Dermis microvascular lymphatic vessel endothelial cell (primary cell): ENCODE measurements around the gene HIVEP2. TPM values are rescaled to one million over a fixed set of nuclear protein-coding genes. Genes with fewer than 3 reads are reported as not detected.
A peak's percentile ranks its signal among the peaks of the same experiment; 100 is the strongest.

Experiments used
- DNase-seq, 2 donors: peaks; one replicate each; pipeline versions ENCODE4 v3.0.0 to v3.0.0-alpha.2; 2010; ENCODE audit warnings: low read depth in 2 of 2
- total RNA-seq: library from RNA; depleted of rRNA; stranded (reverse); fragments of >200 nt; gene quantifications from 2 replicates; pipeline ENCODE4 v1.2.1, GENCODE V29; 2014

The HIVEP2 gene
- total RNA-seq, 1 donor from 2014 or later, result 5.5 TPM

DNA sequence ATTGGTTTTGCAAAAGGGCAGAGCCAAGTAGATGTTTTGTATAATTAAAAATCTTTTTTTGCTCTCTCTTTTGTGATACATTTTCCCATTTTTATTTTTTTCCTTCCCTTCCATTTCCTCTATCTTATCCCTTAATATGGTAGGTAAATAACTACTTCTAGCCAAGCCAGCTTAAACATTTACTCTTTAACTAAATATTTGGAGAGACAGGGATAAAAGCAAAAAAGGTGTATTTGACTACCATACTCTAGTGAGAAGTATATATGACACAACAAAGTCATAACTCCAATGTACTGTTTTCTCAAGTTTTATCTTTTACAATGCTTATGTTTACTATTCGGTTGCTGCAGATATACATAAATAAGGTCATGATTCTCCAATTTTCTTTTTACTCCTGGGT, 154.7 kb downstream of the HIVEP2 start:
- DNase-seq, result no peak

DNA sequence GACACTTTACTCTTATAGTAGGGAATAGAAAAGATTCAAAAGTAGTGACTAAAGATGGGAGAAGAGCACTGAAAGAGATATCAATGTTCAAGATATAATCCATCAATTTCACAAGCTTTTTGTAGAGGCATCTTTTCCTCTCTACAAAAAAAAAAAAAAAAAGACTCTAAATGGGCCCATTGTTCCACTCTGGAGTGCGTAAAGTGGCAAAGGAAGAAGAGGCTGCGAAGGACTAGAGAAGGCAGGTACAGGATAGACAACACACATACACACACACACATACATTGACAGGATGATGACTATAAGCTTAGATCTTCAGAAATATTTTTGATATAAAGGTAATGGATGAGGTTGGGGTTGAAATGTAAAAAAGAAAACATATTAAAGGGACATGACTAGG, 157.6 kb downstream of the HIVEP2 start:
- DNase-seq, result no peak

DNA sequence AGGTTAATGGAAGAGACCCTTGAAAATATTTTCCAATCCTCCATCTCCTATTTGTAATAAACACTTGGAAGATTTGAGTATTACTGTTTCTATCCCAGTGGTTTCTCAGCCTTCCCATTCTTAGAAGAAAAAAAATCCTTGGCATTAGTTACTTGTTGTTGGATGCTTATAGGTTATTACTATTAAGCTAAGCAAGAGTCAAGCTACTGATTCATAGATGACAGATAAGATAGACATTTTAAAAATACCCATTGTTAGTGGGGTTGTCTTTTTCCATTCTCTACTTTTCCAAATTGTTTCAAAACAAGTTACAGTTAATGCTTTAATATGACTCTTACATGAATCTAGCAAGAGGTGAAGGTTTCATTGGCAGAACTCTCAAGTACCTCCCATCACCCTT, 158.5 kb downstream of the HIVEP2 start:
- DNase-seq, result peak in 1 of 2 donors; percentile 12

DNA sequence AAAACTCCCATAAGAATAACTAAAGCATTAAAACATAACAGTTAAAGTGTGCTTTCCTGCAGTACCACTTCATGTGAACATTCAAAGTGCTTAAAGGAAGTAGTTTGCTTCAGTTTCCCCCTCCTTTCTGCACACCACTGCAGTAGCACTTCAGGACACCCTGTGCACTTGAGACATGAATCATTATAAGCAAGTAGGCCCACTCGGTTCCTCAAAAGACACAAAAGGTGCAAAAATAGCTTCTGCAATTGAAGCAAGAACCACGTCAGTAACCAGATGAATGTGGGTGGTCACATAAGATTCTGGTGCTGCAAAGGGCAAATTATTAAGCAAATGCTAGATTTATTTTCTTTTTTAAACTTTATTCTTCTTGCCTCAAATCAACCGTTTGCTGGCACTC, 160.6 kb downstream of the HIVEP2 start:
- no peak for DNase-seq

DNA sequence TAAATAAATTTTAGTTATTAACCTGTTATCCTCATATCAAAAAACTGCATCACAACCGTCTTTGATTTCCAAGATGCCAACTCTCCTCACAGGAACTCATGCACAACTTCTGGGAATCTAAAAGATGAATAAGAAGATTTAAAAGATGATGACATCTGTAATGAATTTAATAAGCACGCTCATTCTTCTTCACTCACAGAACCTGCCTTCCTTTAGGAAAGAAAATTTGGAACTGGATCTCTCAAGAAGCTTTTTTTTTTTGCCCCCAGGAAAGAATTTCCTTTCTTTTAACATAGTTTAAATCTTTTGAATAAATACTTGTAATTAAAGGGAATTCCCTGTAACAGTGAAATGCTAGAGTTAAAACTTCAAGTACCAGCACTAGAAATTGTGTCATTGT, 161.5 kb downstream of the HIVEP2 start:
- no peak for DNase-seq

DNA sequence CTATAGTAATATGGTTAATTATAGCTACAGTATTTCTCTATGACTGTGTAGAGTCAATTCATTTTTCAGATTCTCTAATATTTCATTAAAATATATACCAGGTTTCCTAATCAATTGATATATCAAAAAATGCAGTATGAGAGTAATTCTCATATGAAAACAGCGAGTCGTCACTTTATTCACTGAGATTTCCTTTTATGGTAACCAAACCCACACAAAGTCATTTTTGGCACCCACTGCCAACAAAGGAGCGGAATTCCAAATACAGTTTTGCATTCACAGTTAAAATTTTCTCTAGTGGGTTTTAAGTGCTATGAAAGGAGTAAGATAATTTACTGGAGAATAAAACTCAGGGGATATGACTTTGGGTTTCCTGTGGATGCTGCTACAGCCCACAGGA, 163.8 kb downstream of the HIVEP2 start:
- no peak for DNase-seq

DNA sequence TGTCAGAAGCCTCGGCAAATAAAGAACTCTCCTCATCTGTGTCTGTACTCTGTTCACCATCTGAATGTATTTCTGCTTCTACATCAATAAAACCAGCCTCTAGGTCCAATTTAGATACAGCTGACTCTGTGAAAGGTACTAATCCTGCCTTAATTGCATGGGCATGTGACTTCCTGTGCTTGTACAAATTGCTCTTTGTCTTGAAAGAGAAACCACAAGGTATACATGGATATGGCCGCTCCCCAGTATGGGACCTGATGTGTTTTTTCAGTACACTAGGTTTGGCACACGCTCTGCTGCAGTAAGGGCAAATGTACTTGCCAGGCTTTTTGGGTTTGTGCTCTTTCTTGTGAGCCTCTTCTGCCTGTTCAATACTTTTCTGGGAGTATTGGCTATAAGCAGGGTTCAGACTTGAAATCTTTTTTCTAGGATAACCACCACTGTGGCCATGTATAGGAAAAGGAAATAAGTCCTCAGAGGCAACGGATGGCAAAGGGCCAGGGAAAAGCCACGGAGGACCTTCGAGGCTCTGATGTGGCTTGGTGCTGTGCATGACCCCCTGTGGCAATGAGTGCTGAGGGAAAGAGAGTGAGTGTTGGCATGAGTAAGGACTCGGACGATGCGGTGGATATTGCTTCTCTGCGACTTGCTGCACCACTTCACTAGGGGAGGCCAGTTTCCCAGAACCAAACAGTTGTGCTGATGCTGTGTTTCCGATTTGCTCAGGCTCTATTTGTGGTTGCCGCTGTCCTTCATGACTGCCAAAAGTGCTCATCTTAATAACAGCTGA, 170.9 kb downstream of the HIVEP2 start:
- DNase-seq, result no peak

DNA sequence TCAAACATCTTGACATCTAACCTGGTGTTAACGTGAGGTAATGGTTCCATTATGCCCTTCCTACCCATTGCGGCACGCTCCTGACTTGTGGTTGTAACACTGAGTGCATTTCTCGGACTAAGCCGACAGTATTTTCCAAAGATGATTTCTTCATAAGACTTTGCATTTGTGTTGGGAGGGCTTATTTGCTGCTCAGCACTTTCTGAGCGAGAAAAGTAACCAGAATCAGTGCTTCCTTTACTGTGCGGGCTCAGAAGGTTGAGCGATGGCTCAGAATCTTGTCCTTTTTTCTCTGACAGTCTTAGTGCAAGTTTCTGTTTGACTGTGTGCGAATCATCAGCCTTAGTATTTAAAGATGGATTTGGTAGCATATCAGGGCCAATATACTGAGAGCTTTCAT, 171.7 kb downstream of the HIVEP2 start:
- no peak for DNase-seq

DNA sequence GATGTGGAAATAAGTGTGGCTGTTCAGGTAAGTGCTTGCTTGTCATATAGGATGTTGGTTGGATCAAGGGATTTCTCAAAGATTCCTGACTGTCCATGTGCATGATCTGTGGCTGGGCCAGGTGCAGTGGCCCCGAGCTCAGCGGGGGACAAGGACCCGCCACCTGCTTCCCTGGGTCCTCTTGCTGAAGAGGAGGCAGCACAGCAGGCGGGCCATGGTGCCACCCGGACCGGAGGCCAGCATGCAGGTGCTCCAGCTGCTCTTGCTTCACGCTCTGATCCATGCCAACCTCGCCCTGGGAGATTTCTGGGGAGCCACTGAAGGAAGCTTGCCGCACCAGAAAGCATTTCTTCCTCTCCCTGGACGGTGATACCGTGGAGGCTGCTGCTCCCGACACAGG, 173.8 kb downstream of the HIVEP2 start:
- no peak for DNase-seq

DNA sequence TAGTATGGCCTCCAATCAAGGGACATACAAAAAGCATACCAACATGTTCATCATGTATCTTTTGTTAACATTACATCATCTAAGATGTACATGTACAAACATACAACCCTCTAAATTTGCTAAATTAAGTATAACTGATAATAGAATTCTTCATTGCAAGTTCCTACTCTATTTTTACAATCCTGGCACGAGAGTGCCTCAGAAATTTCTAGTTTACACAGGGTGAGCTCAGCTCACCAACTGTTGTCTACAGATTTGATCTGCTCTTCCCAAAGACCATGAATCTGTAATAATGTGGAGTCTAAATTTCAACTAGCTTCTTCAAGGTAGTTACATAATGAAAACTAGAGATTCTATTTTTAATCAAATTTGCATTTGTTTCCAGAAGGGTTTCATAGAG, 179.7 kb downstream of the HIVEP2 start:
- DNase-seq, result no peak

DNA sequence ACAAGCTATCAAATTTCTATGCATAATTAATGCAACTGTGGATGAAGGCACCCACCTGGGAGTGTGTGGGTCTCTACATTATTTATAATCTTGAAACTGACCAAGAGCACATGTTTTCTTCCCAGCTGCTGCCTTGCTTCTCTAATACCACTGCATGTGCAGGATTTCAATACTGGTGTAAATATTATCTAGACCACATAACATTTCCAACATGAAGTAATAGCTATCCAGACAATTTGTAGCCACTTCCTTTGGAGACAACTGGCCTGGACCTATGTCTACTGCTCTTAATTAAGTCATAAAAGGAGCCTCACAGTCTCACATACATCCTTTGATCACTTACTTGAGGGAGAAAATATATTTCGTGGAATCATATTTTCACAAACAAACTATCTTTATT, 180.7 kb downstream of the HIVEP2 start:
- no peak for DNase-seq

DNA sequence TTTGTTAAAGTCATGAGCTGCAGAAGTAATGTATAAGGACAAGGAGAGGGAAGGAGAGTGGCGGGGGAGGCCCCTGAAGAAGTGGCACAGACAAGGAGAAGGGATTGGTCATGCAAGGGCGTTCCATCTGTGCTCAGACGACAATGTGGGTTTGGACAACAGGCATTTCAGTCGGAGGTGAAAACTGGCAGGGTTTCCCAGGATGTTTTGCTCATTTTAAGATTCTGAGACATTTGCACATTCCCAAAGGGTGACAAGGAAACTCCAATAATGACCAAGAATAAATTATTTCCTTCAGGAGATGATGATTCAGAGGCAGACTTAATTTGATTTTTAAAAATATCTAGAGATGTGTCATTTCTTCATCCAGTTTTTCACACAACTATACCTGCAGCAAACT, 181.8 kb downstream of the HIVEP2 start:
- peak in 1 of 2 donors; percentile 31 for DNase-seq

DNA sequence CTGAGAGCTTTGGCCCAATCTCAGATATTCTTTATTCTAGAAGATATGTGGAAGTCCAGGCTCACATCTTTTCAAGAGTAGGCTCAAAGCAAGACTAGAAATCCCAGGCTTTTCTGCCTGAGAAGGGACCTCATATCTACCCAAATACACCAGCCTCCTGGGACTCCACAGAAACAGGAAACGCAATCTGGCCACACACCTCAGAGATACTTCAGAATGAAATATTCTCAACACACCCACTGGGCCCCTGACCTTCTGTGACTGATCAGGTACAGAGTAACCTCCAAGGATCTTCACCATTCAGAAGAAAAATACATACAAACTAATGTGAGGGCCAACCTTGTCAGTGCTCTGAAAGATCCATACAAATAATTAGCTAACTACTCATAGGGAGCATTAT, 183.2 kb downstream of the HIVEP2 start:
- no peak for DNase-seq

DNA sequence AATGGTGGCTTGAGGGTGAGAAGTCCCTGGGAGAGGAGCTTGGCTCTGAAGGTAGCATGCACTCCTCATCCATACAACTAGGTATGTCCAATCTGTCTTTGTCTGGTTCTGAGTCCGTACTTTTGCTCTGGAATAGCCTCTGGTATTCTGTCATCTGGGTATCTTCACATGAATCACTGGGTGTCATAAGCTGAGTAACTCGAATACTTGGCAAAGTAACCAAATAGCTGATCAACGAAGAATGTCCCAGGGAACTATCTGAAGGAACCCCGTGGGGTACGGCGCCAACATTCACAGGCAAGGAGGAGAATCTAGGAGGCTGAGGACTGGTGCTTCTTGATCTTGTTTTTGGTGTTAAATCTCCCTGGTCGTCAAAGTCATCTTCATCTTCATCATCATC, 184.8 kb downstream of the HIVEP2 start:
- no peak for DNase-seq

DNA sequence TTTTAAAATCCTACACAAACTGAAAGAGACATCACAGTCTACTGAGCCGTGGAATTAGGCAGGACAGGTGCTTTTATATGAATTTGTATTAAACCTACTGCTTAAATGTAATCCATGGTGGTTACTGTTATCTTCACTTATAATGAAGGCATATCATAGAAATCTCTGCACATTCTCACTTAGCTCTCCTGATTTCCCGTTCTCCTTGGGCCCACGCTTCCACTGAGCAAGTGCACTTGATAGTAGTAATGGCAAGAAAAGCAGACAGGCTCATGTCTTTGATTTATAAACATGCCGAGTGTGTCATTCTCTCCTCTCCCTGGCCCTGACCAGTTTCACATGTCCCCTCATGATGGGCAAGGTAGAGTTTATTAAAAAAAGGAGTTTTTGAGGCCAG, 186.3 kb downstream of the HIVEP2 start:
- DNase-seq, result no peak

DNA sequence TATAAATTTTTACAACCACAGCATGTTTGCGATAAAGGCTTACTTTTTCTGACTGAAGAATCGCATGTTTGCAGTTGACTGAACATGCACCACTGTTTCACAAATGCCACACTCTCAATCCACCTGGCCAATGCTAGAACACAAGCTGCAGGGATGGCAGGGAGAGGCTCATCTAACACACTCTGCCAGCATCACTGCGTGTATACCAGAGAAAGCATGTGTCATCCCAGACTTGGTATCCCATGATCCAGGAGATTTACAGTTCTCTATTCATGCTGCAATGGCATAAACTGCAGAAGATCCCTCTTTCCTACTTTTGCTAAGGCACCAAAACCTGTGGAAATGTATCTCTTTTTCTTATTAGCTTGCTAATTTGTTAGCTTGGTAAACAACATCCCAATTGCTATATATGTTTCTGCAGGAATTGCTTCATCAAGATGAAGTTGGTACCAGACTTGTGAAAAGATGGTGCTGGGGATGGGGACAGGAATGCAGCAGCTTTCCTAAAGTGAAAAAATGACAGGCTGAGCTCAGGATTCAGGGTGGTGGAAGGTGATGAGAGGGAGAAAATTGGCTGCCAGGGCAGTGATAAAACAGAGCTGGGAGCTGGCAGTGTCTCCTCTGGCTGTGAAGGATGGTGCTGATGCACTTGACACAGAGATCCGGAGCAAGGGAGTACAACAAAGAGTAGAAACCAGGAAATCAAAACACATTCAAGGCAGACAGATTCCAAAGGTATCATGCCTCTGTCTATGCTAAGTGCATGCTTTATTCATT, 186.9 kb downstream of the HIVEP2 start:
- DNase-seq, result no peak

DNA sequence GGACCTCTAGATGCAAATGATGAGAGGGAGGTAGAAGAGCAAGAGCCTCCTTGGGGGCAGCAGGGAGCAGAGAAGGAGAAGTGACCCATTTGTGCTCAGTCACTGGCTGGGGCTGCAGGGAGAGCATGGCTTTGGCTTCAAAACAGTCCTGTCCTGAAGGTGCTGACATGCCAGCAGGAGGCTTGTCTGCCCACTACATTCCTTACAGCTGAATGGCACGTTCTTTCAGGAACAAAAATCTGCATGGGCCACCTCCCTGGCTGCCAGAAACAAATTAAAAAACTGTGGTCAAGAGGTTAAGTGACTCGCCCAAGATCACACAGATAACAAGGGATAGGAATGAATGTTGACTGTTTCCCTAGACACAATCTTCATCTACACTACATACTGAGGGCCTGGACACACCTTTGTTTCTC, 188.8 kb downstream of the HIVEP2 start:
- DNase-seq, result no peak

DNA sequence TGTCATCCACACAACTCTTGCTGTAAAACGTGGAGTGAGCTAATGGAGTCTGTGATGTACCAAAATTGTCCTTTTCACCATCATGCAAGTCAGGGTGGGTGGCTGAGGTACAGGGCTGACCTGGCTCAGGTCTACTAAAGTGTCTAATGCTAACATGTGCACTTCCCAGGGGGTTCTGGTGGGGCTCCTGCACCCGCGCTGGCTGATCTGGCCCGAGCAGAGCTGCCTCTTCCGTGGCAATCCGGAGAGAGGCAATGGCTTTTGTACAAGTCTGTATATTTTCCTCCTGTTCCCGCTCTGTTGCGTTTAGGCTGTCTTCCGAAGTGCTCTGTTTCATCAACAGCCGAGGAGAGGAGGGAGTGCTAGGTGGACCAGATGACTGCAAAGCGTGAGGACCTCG, 191.8 kb downstream of the HIVEP2 start:
- DNase-seq, result no peak

DNA sequence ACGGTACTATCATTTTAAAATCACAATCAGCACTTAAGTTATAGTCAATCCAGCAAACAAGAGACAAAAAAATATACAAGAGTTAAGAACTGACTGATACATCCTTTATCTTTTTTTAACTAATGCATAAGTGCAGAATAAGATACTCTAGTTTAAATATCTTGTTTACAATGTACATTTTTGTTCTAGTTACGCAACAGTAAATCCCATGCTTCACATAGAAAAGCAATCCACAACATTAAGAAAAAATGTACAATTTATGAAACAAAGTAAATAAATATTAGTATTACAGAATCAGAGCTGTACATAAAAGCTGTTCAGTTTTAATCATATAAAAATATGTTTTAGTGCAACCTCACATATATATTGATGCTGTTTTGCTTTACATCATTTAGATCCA, 192.6 kb downstream of the HIVEP2 start:
- no peak for DNase-seq

DNA sequence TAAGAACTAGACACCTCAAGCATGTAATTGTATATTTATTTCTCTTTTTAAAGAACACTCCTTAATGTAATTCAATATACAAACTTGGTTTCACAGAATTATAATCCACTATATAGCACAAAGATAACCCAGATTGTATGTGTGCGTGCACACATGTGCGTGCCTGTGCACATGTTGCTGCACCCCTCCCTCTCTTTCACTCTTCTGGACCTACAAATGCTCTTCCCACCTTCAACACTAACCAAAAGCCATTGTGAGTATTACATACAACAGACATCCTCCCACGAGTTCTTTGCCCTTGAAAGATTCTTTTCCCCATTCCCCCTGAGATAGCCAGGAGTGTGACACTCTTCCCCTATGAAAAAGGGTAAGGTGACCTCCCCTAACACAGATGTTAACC, 193.5 kb downstream of the HIVEP2 start:
- no peak for DNase-seq

DNA sequence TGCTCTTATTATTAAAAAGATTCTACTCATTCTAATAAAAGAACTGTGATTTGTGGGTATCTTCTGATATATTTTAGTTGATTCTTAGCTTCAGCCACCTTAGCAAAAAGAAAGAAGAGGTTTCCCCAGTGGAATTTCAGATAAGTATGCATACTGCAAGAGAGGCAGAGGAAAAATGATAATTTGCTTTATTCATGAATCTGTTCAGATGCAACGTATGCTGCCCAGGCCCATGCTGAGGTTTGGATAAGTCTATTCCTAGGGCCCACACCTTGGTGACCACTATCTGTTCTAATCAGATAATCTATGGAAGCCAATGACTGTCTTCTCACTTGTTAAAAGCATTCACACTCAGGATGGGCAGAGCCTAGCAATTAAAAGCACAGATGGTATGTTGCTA, 194.0 kb downstream of the HIVEP2 start:
- DNase-seq, result no peak

DNA sequence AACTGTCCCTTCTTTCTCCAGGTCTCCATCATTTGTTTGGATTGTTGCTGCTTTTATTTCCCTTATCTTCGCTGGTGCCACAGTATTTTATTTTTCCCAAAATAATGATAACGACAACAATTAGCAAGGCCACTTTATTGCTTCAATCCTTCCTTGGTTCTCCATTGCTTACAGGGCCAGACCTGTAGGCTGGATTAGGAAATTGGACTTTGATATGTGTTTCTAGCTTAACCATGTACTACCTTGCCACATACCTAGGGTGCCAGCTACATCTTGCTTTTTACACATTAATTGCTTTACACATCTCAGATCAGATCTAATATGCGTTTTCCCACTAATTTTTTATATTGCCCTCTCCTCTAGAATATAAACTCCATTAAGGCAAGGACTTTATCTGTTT, 195.4 kb downstream of the HIVEP2 start:
- DNase-seq, result no peak

DNA sequence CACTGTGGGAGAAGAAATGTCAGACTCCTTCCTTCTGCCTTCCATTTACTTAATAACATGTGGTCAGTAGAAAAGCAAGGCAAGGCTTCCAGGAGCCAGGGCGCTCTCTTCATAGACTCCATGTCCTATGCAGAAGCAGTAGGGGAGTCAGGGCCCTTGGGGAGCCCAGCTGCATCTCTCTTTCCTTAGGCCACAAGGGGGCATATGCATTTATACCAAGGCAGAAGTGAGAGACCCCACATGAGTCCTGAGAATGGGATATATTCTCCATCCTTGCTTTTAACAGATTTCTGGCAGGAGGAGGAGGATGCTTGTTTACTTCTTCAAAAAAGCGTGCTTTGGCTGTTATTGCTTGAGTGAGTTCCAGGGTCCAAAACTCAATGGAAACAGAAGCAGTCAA, 198.5 kb downstream of the HIVEP2 start:
- DNase-seq, result peak in 1 of 2 donors; percentile 58
